Measurements from ENCODE around the gene DBT.
"Not testable (repeated sequence)": the region's sequence is repeated elsewhere in the genome, so short reads cannot be mapped to it uniquely, and the experiment has no call there.

DBT gene

DNA sequence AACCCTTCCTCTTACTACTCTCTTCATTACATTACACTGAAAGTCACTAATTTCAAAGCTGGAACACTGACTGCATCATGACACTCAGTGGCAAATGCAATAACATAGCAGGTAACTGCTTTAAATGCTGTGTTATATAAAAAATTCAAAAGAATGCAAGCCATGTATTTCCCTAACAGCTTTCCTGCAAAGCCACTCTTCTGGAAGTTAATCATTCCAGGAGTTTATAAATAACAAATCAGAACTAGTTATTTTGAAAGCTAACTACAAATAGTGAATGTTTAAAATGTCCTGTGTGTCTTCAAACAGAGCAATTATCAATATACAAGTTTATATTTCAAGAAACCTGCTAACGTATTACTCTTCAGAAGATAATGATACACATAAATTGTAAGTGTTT is 34.5 kb downstream of the DBT start (continued):
- TF ChIP-seq, protein P1, sequence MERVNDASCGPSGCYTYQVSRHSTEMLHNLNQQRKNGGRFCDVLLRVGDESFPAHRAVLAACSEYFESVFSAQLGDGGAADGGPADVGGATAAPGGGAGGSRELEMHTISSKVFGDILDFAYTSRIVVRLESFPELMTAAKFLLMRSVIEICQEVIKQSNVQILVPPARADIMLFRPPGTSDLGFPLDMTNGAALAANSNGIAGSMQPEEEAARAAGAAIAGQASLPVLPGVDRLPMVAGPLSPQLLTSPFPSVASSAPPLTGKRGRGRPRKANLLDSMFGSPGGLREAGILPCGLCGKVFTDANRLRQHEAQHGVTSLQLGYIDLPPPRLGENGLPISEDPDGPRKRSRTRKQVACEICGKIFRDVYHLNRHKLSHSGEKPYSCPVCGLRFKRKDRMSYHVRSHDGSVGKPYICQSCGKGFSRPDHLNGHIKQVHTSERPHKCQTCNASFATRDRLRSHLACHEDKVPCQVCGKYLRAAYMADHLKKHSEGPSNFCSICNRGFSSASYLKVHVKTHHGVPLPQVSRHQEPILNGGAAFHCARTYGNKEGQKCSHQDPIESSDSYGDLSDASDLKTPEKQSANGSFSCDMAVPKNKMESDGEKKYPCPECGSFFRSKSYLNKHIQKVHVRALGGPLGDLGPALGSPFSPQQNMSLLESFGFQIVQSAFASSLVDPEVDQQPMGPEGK (CRISPR knock-in tag; IDR thresholded peaks at IDR 0.05; ENCODE audit: borderline replicate concordance): no peak
- TF ChIP-seq ZNF70 (CRISPR knock-in tag; IDR thresholded peaks at IDR 0.05) (no peak), ZFP3 (CRISPR knock-in tag; IDR thresholded peaks at IDR 0.05) (no peak), ESRRG (CRISPR knock-in tag; IDR thresholded peaks at IDR 0.05) (no peak)
- TF ChIP-seq, protein P2, sequence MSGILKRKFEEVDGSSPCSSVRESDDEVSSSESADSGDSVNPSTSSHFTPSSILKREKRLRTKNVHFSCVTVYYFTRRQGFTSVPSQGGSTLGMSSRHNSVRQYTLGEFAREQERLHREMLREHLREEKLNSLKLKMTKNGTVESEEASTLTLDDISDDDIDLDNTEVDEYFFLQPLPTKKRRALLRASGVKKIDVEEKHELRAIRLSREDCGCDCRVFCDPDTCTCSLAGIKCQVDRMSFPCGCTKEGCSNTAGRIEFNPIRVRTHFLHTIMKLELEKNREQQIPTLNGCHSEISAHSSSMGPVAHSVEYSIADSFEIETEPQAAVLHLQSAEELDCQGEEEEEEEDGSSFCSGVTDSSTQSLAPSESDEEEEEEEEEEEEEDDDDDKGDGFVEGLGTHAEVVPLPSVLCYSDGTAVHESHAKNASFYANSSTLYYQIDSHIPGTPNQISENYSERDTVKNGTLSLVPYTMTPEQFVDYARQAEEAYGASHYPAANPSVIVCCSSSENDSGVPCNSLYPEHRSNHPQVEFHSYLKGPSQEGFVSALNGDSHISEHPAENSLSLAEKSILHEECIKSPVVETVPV (CRISPR knock-in tag; IDR thresholded peaks at IDR 0.05): no peak

DNA sequence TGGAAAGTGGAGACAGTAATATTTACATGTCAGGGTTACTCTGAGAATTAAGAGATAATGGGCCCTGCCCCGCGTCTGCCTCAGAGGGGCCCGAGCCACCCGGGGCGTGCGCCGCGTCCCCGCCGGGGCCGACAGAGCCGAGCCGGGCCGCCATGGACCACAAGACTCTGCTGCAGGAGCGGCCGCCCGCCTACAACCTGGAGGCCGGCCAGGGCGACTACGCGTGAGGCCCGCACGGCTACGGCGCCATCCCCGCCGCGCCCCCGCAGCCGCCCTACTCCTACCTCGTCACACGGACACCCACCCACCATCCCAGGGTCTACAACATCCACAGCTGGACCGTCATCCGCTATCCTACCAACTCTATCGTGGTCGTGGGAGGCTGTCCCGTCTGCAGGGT is 36.5 kb downstream of the DBT start:
- ATAC-seq: no peak
- no peak for TF ChIP-seq TCF4 (CRISPR knock-in tag; IDR thresholded peaks at IDR 0.05; ENCODE audit: borderline replicate concordance)
- no peak for TF ChIP-seq TOX (CRISPR knock-in tag; IDR thresholded peaks at IDR 0.05; ENCODE audit: borderline replicate concordance)
- no peak for TF ChIP-seq ZFP3 (CRISPR knock-in tag; IDR thresholded peaks at IDR 0.05)
- no peak for TF ChIP-seq ZNF8 (CRISPR knock-in tag; IDR thresholded peaks at IDR 0.05)
- no peak for TF ChIP-seq BACH2 (CRISPR knock-in tag; IDR thresholded peaks at IDR 0.05; ENCODE audit: borderline replicate concordance)
- TF ChIP-seq SNAI2 (CRISPR knock-in tag; IDR thresholded peaks at IDR 0.05): no peak
- TF ChIP-seq CSDC2 (CRISPR knock-in tag; IDR thresholded peaks at IDR 0.05): no peak

DNA sequence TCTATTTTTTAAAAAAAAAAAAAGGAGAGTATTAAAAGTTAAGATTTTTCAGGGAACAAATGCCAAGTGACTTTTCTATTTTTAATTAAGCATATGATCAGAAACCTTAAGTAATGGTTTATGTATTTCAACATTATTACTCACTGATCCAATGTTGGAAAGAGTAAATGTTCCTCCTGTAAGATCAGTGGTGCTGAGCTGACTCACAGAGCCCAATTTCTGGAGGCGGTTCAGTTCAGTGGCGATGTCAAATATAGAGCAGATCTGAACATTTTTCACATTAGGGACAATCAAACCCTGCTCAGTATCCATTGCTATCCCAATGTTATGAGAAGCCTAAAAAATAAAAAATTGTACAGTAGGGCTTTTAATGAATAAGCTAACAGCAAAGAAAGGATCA is 43.3 kb downstream of the DBT start:
- TF ChIP-seq TCF4 (CRISPR knock-in tag; IDR thresholded peaks at IDR 0.05; ENCODE audit: borderline replicate concordance) (no peak), GLIS3 (CRISPR knock-in tag; IDR thresholded peaks at IDR 0.05) (no peak), ZFP30 (CRISPR knock-in tag; IDR thresholded peaks at IDR 0.05) (no peak), TOX (CRISPR knock-in tag; IDR thresholded peaks at IDR 0.05; ENCODE audit: borderline replicate concordance) (no peak), ZC3H10 (CRISPR knock-in tag; IDR thresholded peaks at IDR 0.05) (no peak), ESRRG (CRISPR knock-in tag; IDR thresholded peaks at IDR 0.05) (no peak)
- TF ChIP-seq, protein P1 (CRISPR knock-in tag; IDR thresholded peaks at IDR 0.05; ENCODE audit: borderline replicate concordance): no peak
- TF ChIP-seq, protein P2 (CRISPR knock-in tag; IDR thresholded peaks at IDR 0.05): no peak
- TF ChIP-seq, protein P3, sequence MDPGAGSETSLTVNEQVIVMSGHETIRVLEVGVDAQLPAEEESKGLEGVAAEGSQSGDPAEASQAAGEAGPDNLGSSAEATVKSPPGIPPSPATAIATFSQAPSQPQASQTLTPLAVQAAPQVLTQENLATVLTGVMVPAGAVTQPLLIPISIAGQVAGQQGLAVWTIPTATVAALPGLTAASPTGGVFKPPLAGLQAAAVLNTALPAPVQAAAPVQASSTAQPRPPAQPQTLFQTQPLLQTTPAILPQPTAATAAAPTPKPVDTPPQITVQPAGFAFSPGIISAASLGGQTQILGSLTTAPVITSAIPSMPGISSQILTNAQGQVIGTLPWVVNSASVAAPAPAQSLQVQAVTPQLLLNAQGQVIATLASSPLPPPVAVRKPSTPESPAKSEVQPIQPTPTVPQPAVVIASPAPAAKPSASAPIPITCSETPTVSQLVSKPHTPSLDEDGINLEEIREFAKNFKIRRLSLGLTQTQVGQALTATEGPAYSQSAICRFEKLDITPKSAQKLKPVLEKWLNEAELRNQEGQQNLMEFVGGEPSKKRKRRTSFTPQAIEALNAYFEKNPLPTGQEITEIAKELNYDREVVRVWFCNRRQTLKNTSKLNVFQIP (CRISPR knock-in tag; IDR thresholded peaks at IDR 0.05; ENCODE audit: borderline replicate concordance, low read depth): no peak
- no peak for ATAC-seq

DNA sequence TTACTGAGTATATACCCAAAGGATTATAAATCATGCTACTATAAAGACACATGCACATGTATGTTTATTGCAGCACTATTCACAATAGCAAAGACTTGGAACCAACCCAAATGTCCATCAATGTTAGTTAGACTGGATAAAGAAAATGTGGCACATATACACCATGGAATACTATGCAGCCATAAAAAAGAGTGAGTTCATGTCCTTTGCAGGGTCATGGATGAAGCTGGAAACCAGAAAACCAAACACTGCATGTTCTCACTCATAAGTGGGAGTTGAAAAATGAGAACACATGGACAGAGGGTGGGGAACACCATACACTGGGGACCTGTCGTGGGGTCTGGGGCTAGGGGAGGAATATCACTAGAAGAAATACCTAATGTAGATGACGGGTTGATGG is 44.0 kb downstream of the DBT start:
- ATAC-seq: not testable (repeated sequence)

DNA sequence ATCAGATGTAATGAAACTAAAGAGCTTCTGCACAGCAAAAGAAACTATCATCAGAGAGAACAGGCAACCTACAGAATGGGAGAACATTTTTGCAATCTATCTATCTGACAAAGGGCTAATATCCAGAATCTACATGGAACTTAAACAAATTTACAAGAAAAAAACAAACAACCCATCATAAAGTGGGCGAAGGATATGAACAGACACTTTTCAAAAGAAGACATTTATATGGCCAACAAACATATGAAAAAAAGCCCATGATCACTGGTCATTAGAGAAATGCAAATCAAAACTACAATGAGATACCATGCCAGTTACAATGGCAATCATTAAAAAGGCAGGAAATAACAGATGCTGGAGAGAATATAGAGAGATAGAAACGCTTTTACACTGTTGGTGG is 44.5 kb downstream of the DBT start:
- not testable (repeated sequence) for ATAC-seq

DNA sequence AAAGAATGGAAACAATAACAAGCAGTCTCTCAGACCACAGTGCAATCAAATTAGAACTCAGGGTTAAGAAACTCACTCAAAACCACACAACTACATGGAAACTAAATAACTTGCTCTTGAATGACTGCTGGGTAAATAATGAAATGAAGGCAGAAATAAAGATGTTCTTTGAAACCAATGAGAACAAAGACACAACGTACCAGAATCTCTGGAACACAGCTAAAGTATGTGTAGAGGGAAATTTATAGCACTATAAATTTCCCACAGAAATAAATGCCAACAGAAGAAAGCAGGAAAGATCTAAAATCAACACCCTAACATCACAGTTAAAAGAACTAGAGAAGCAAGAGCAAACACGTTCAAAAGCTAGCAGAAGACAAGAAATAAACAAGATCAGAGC is 46.9 kb downstream of the DBT start:
- not testable (repeated sequence) for ATAC-seq

DNA sequence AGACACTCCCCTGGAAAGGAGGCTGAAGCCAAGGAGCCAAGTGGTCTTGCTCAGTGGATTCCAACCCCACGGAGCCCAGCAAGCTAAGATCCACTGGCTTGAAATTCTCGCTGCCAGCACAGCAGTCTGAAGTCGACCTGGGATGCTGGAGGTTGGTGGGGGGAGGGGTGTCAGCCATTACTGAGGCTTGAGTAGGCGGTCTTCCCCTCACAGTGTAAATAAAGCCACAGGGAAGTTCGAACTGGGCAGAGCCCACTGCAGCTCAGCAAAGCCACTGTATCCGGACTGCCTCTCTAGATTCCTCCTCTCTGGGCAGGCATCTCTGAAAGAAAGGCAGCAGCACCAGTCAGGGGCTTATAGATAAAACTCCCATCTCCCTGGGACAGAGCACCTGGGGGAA is 49.6 kb downstream of the DBT start:
- ATAC-seq: not testable (repeated sequence)

Measured in SK-N-SH treated with all-trans-retinoic acid at 6 μM for 48 hours (cell line).